ENCODE results near the gene PRCC.

DNA sequence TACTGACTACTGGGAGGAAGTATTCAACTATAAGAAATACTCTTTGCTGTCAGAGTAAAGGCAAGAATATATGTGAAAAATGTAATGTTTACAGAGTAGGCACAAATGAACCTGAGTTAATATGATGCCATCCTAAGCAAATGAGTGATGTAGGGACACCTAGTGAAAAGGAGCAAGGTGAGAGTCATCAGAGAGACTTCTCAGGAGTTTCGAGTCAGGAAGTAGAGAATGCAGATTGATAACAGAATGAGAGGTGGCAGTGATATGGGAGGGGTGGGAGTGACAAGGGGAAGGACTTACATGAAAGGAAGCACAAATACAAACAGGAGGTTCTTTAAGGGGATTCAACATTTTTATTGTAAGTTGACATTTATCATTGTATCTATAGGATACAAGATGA lies 10.2 kb downstream of the PRCC start:
- TF ChIP-seq, protein P1, sequence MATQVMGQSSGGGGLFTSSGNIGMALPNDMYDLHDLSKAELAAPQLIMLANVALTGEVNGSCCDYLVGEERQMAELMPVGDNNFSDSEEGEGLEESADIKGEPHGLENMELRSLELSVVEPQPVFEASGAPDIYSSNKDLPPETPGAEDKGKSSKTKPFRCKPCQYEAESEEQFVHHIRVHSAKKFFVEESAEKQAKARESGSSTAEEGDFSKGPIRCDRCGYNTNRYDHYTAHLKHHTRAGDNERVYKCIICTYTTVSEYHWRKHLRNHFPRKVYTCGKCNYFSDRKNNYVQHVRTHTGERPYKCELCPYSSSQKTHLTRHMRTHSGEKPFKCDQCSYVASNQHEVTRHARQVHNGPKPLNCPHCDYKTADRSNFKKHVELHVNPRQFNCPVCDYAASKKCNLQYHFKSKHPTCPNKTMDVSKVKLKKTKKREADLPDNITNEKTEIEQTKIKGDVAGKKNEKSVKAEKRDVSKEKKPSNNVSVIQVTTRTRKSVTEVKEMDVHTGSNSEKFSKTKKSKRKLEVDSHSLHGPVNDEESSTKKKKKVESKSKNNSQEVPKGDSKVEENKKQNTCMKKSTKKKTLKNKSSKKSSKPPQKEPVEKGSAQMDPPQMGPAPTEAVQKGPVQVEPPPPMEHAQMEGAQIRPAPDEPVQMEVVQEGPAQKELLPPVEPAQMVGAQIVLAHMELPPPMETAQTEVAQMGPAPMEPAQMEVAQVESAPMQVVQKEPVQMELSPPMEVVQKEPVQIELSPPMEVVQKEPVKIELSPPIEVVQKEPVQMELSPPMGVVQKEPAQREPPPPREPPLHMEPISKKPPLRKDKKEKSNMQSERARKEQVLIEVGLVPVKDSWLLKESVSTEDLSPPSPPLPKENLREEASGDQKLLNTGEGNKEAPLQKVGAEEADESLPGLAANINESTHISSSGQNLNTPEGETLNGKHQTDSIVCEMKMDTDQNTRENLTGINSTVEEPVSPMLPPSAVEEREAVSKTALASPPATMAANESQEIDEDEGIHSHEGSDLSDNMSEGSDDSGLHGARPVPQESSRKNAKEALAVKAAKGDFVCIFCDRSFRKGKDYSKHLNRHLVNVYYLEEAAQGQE (IDR thresholded peaks at IDR 0.05; ENCODE audit: insufficient read depth in 1 of 2, low read depth in 2 of 2, low read length in 2 of 2): no peak
- no peak for TF ChIP-seq POLR2AphosphoS5 (IDR thresholded peaks at IDR 0.05; ENCODE audit: low read depth, low read length)
- TF ChIP-seq FOXP2 (optimal IDR thresholded peaks at IDR 0.05; ENCODE audit: borderline replicate concordance, extremely low read depth, extremely low read length, insufficient read depth): no peak
- no peak for TF ChIP-seq TAF1 (IDR thresholded peaks at IDR 0.05; ENCODE audit: borderline replicate concordance, insufficient read depth, low read length)
- no peak for TF ChIP-seq SIN3A (IDR thresholded peaks at IDR 0.05; ENCODE audit: borderline replicate concordance, insufficient read depth, low read length)
